WTC11 (cell line): Measurements from ENCODE around the gene PRKACA. TPM values are rescaled to one million over a fixed set of nuclear protein-coding genes. Genes with fewer than 3 reads are reported as not detected.

ENCODE experiments used
- ATAC-seq: fragments of 200-7000 bp; cut with Tn5 transposase; 2 replicates; pipeline ENCODE4 v1.10.0; 2021; ENCODE audit warnings: mild to moderate bottlenecking, moderate library complexity
- CTCF ChIA-PET: fragments of 300-600 bp; sonication (Branson Sonifier 250); formaldehyde crosslinking; loops from one replicate; lab custom pipeline; 2021; ENCODE audit warnings: antibody characterized with exemption; lab: Charles Lee
- POLR2A ChIA-PET: fragments of 350-600 bp; sonication (Branson Sonifier 250); formaldehyde crosslinking; loops from one replicate; lab custom pipeline; 2021; ENCODE audit warnings: antibody characterized with exemption; lab: Charles Lee
- DNase-seq: peaks from one replicate; pipeline ENCODE4 v3.0.0; 2021; ENCODE audit warnings: low spot score
- H3K27ac Mint-ChIP-seq: 2 replicates; pipeline ENCODE4 v1.8.0; 2021; ENCODE audit warnings: mixed read lengths
- H3K27me3 Mint-ChIP-seq: 2 replicates; pipeline ENCODE4 v1.8.0; 2021; ENCODE audit warnings: low read depth, mild to moderate bottlenecking, moderate library complexity, mixed read lengths
- H3K36me3 Mint-ChIP-seq: 2 replicates; pipeline ENCODE4 v1.8.0; 2021; ENCODE audit warnings: mixed read lengths
- H3K4me1 Mint-ChIP-seq: 2 replicates; pipeline ENCODE4 v1.8.0; 2022; ENCODE audit warnings: mixed read lengths
- H3K4me3 Mint-ChIP-seq: 2 replicates; pipeline ENCODE4 v1.8.0; 2021; ENCODE audit warnings: mild to moderate bottlenecking, moderate library complexity, mixed read lengths
- H3K9me3 Mint-ChIP-seq: 2 replicates; pipeline ENCODE4 v1.8.0; 2021; ENCODE audit warnings: mixed read lengths
- AR ChIP-seq: fragments of 250-450 bp; sonication (Bioruptor Pico); IDR thresholded peaks from 2 replicates; pipeline ENCODE4 v1.9.0; 2021; ENCODE audit warnings: mild to moderate bottlenecking
- CBFB ChIP-seq: sonication (generic); formaldehyde crosslinking; IDR thresholded peaks from 2 replicates; pipeline ENCODE4 v1.8.1; 2022; ENCODE audit warnings: mild to moderate bottlenecking, low read depth, missing genetic modification reagents
- E2F1 ChIP-seq: sonication (generic); formaldehyde crosslinking; IDR thresholded peaks from 2 replicates; pipeline ENCODE4 v1.8.0; 2022; ENCODE audit warnings: mild to moderate bottlenecking, missing genetic modification reagents
- E2F5 ChIP-seq: sonication (generic); formaldehyde crosslinking; IDR thresholded peaks from 2 replicates; pipeline ENCODE4 v1.8.1; 2022; ENCODE audit warnings: mild to moderate bottlenecking, moderate library complexity, missing genetic modification reagents
- GRHL2 ChIP-seq: fragments of 250-450 bp; sonication (Bioruptor Pico); IDR thresholded peaks from 2 replicates; pipeline ENCODE4 v1.8.0; 2022; ENCODE audit warnings: mild to moderate bottlenecking, moderate library complexity; ENCODE audit not compliant: insufficient replicate concordance, severe bottlenecking
- KAT7 ChIP-seq: sonication (generic); formaldehyde crosslinking; IDR thresholded peaks from 2 replicates; pipeline ENCODE4 v1.8.1; 2023; ENCODE audit warnings: missing genetic modification reagents, mild to moderate bottlenecking, borderline replicate concordance
- NFE2L1 ChIP-seq: sonication (generic); formaldehyde crosslinking; IDR thresholded peaks from 2 replicates; pipeline ENCODE4 v1.8.1; 2023; ENCODE audit warnings: missing genetic modification reagents
- NR2C2 ChIP-seq: sonication (generic); formaldehyde crosslinking; IDR thresholded peaks from 2 replicates; pipeline ENCODE4 v1.8.0; 2022; ENCODE audit warnings: mild to moderate bottlenecking, missing genetic modification reagents
- SP1 ChIP-seq: sonication (generic); formaldehyde crosslinking; conservative IDR thresholded peaks from 2 replicates; pipeline ENCODE4 v1.8.1; 2022; ENCODE audit warnings: missing genetic modification reagents
- TCF7 ChIP-seq: sonication (generic); formaldehyde crosslinking; IDR thresholded peaks from 2 replicates; pipeline ENCODE4 v1.8.0; 2022; ENCODE audit warnings: mild to moderate bottlenecking, low read depth, missing genetic modification reagents, moderate library complexity
- TEAD1 ChIP-seq: sonication (generic); formaldehyde crosslinking; IDR thresholded peaks from 2 replicates; pipeline ENCODE4 v1.8.0; 2022; ENCODE audit warnings: mild to moderate bottlenecking, missing genetic modification reagents
- TEAD4 ChIP-seq: sonication (generic); formaldehyde crosslinking; IDR thresholded peaks from 2 replicates; pipeline ENCODE4 v1.8.0; 2022; ENCODE audit warnings: mild to moderate bottlenecking, missing genetic modification reagents
- USF1 ChIP-seq: sonication (generic); formaldehyde crosslinking; IDR thresholded peaks from 2 replicates; pipeline ENCODE4 v1.8.0; 2022; ENCODE audit warnings: mild to moderate bottlenecking, missing genetic modification reagents
- ZBTB21 ChIP-seq: sonication (generic); formaldehyde crosslinking; IDR thresholded peaks from 2 replicates; pipeline ENCODE4 v1.8.1; 2023; ENCODE audit warnings: mild to moderate bottlenecking, missing genetic modification reagents, borderline replicate concordance
- ZNF232 ChIP-seq: sonication (generic); formaldehyde crosslinking; IDR thresholded peaks from 2 replicates; pipeline ENCODE4 v1.8.0; 2022; ENCODE audit warnings: mild to moderate bottlenecking, missing genetic modification reagents
- ZNF396 ChIP-seq: fragments of 250-450 bp; sonication (Bioruptor Pico); IDR thresholded peaks from 2 replicates; pipeline ENCODE4 v1.8.0; 2021; ENCODE audit warnings: mild to moderate bottlenecking, moderate library complexity, borderline replicate concordance
- ZNF416 ChIP-seq: fragments of 250-450 bp; sonication (Bioruptor Pico); IDR thresholded peaks from 2 replicates; pipeline ENCODE4 v1.9.0; 2021; ENCODE audit warnings: mild to moderate bottlenecking, inconsistent platforms
- ZNF423 ChIP-seq: fragments of 250-450 bp; sonication (Bioruptor Pico); IDR thresholded peaks from 2 replicates; pipeline ENCODE4 v2.1.2; 2022; ENCODE audit warnings: mild to moderate bottlenecking, moderate library complexity
- total RNA-seq: library from RNA; stranded (reverse); gene quantifications from 3 replicates; pipeline ENCODE4 v1.2.3, GENCODE V29; 2021
- TF ChIP-seq, protein P1 (sequence below): sonication (generic); formaldehyde crosslinking; conservative IDR thresholded peaks from 2 replicates; pipeline ENCODE4 v1.8.1; 2022; ENCODE audit warnings: mild to moderate bottlenecking, missing genetic modification reagents
- TF ChIP-seq, protein P2 (sequence below): sonication (generic); formaldehyde crosslinking; IDR thresholded peaks from 2 replicates; pipeline ENCODE4 v1.8.1; 2023; ENCODE audit warnings: mild to moderate bottlenecking, missing genetic modification reagents, moderate library complexity

Gene PRKACA
- total RNA-seq, 1 experiment from 2014 or later, result 37.8 TPM

- TF ChIP-seq ZNF232 (CRISPR knock-in tag) (no peak), CBFB (CRISPR knock-in tag) (no peak), TCF7 (no peak), ZNF396 (CRISPR knock-in tag) (no peak), TEAD1 (CRISPR knock-in tag) (no peak)
Measured at GRCh38 chr19:14150041-14150769, 32.6 kb upstream of the PRKACA start (continued).

GRCh38 chr19:14149509-14149994, 32.0 kb upstream of the PRKACA start:
- CTCF ChIA-PET, result interaction anchor here (0.7 to 3.2 kb wide), 6 partner anchors 8 to 257 kb away, joined by 3 to 18 read pairs (median 6); partner anchors contain the start of gene ASF1B
- DNase-seq (no peak), ATAC-seq (no peak; the same call in 1 of the 2 replicates)
- Mint-ChIP-seq H3K27ac (no peak overlapping the region; the same call in 1 of the 2 replicates), H3K27me3 (no peaks in the 10 kb centered on the region; the same call in 1 of the 2 replicates), H3K4me3 (no peak overlapping the region), H3K4me1 (peaks cover 27% of the 10 kb centered on the region), H3K9me3 (no peaks in the 10 kb centered on the region), H3K36me3 (peaks cover 19% of the 10 kb centered on the region)
- POLR2A ChIA-PET, result interaction anchor here (0.6 to 1.8 kb wide), 2 partner anchors 13 to 335 kb away, joined by 3 to 5 read pairs; no protein-coding TSS in a partner anchor
- TF ChIP-seq KAT7 (CRISPR knock-in tag) (no peak), GRHL2 (CRISPR knock-in tag) (no peak), TEAD4 (CRISPR knock-in tag) (no peak), ZNF416 (CRISPR knock-in tag) (no peak), SP1 (CRISPR knock-in tag) (no peak), USF1 (CRISPR knock-in tag) (no peak), AR (CRISPR knock-in tag) (no peak), ZBTB21 (CRISPR knock-in tag) (no peak), NFE2L1 (CRISPR knock-in tag) (no peak), ZNF232 (CRISPR knock-in tag) (no peak), E2F1 (no peak), E2F5 (CRISPR knock-in tag) (no peak), ZNF423 (CRISPR knock-in tag) (no peak), NR2C2 (CRISPR knock-in tag) (no peak), TCF7 (no peak)
- TF ChIP-seq, protein P1, sequence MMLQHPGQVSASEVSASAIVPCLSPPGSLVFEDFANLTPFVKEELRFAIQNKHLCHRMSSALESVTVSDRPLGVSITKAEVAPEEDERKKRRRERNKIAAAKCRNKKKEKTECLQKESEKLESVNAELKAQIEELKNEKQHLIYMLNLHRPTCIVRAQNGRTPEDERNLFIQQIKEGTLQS, result no peak
- TF ChIP-seq, protein P2, sequence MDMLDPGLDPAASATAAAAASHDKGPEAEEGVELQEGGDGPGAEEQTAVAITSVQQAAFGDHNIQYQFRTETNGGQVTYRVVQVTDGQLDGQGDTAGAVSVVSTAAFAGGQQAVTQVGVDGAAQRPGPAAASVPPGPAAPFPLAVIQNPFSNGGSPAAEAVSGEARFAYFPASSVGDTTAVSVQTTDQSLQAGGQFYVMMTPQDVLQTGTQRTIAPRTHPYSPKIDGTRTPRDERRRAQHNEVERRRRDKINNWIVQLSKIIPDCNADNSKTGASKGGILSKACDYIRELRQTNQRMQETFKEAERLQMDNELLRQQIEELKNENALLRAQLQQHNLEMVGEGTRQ, result no peak
